K562 (cell line): Measurements from ENCODE around the gene ZNF624. TPM values are rescaled to one million over a fixed set of nuclear protein-coding genes. Genes with fewer than 3 reads are reported as not detected.

ENCODE experiments used
- ATAC-seq: fragments of 200-7000 bp; cut with Tn5 transposase; 3 replicates; pipeline ENCODE4 v1.9.1; 2020; ENCODE audit warnings: moderate library complexity
- BruUV-seq: library from RNA; stranded (reverse); fragments of 400-500 nt; replicated peaks from 2 replicates; lab custom pipeline; 2021; lab: Mats Ljungman, UMichigan
- CTCF ChIA-PET: fragments of 300-600 bp; formaldehyde crosslinking; extraction: SDS; loops from one replicate; lab custom pipeline; 2021; ENCODE audit warnings: low intra/inter-chr PET ratio; lab: Yijun Ruan, JAX
- POLR2A ChIA-PET: fragments of 300-600, 350-650 bp; sonication (Branson Sonifier 250); formaldehyde crosslinking; extraction: SDS; loops from one replicate; lab custom pipeline; 2021; ENCODE audit warnings: antibody characterized with exemption, inconsistent platforms; lab: Yijun Ruan, JAX
- DNase-seq, 4 experiments: peaks; one replicate each; pipeline versions ENCODE4 v3.0.0 to v3.0.0-alpha.2; 2011 to 2018; ENCODE audit warnings: low spot score in 3 of 4, mixed read lengths in 3 of 4; ENCODE audit errors: extremely low read depth in 1 of 4
- FAIRE-seq: peaks from 2 replicates; lab custom pipeline; 2011; peaks lifted over from hg19 to GRCh38; lab: Jason Lieb, UNC
- H2AFZ ChIP-seq: 2 replicates; pipeline ENCODE4 v1.6.0; 2011; ENCODE audit warnings: low read depth, low read length, control low read depth, inconsistent platforms
- H3K27ac ChIP-seq: fragments of 200-600 bp; 3 replicates; pipeline ENCODE4 v1.8.0; 2011; ENCODE audit warnings: low read depth, mild to moderate bottlenecking, control low read depth, inconsistent platforms, low read length, moderate library complexity, mixed read lengths; ENCODE audit errors: extremely low read depth
- H3K27me3 ChIP-seq, 2 experiments: fragments of 300-600 bp in 1 of 2; 2 replicates in 1 of 2; 3 replicates in 1 of 2; pipeline versions ENCODE4 v1.6.0 to v1.8.0; 2011; ENCODE audit warnings: inconsistent platforms in 2 of 2, low read length in 2 of 2, mild to moderate bottlenecking in 1 of 2, mixed read lengths in 1 of 2, moderate library complexity in 1 of 2; ENCODE audit not compliant: control insufficient read depth in 2 of 2, insufficient read depth in 2 of 2
- H3K36me3 ChIP-seq: fragments of 300-600 bp; 3 replicates; pipeline ENCODE4 v1.8.0; 2011; ENCODE audit warnings: mild to moderate bottlenecking, low read length, inconsistent platforms; ENCODE audit not compliant: control insufficient read depth, insufficient read depth
- H3K4me1 ChIP-seq, 2 experiments: fragments of 200-600 bp in 1 of 2; replicated peaks in 1 of 2; 2 replicates in 1 of 2; 3 replicates in 1 of 2; pipeline versions ENCODE4 v1.5.1 to v1.8.0; 2011; ENCODE audit warnings: inconsistent platforms in 2 of 2, low read length in 2 of 2, mild to moderate bottlenecking in 1 of 2, mixed read lengths in 1 of 2, moderate library complexity in 1 of 2; ENCODE audit not compliant: control insufficient read depth in 2 of 2, insufficient read depth in 2 of 2
- H3K4me2 ChIP-seq: 2 replicates; pipeline ENCODE4 v1.6.1; 2011; ENCODE audit warnings: low read length, control low read depth, inconsistent platforms, mixed read lengths; ENCODE audit not compliant: insufficient read depth
- H3K4me3 ChIP-seq: fragments of 200-600 bp; sonication (generic), shearing (Covaris generic); 2 replicates; pipeline ENCODE4 v1.5.1; 2016; ENCODE audit warnings: control low read depth, inconsistent platforms
- H3K79me2 ChIP-seq: fragments of 200-600 bp; 3 replicates; pipeline ENCODE4 v1.8.0; 2011; ENCODE audit warnings: low read length, inconsistent platforms; ENCODE audit not compliant: control insufficient read depth, insufficient read depth
- H3K9ac ChIP-seq, 2 experiments: 2 replicates each; pipeline versions ENCODE4 v1.6.0 to v1.6.1; 2011; ENCODE audit warnings: low read depth in 2 of 2, low read length in 2 of 2, control low read depth in 1 of 2, inconsistent platforms in 1 of 2, mild to moderate bottlenecking in 1 of 2, mixed read lengths in 1 of 2; ENCODE audit not compliant: insufficient read depth in 1 of 2
- H3K9me1 ChIP-seq: one replicate; pipeline ENCODE4 v1.6.0; 2011; ENCODE audit warnings: inconsistent platforms, mild to moderate bottlenecking, low read length, moderate library complexity; ENCODE audit not compliant: control insufficient read depth, insufficient read depth
- H3K9me3 ChIP-seq: replicated peaks from 2 replicates; pipeline ENCODE4 v1.5.1; 2011; ENCODE audit warnings: low read depth, low read length, inconsistent platforms; ENCODE audit not compliant: control insufficient read depth, insufficient read depth
- H4K20me1 ChIP-seq: replicated peaks from 2 replicates; pipeline ENCODE4 v1.6.1; 2011; ENCODE audit warnings: low read length, inconsistent platforms, mixed read lengths; ENCODE audit not compliant: control insufficient read depth, insufficient read depth
- CREM ChIP-seq: IDR thresholded peaks from 2 replicates; pipeline ENCODE4 v1.6.1; 2014; ENCODE audit warnings: antibody characterized with exemption, low read depth
- MED1 ChIP-seq: sonication (generic); formaldehyde crosslinking; IDR thresholded peaks from 2 replicates; pipeline ENCODE4 v1.8.1; 2023; ENCODE audit warnings: missing genetic modification reagents, borderline replicate concordance
- MEIS2 ChIP-seq: fragments of 450-650 bp; IDR thresholded peaks from 2 replicates; pipeline ENCODE4 v1.6.1; 2014; ENCODE audit warnings: mild to moderate bottlenecking; ENCODE audit not compliant: partially characterized antibody
- RBM22 ChIP-seq: fragments of 200-400 bp; formaldehyde crosslinking; IDR thresholded peaks from 2 replicates; pipeline ENCODE4 v1.6.1; 2018; ENCODE audit warnings: low read length, low read depth; ENCODE audit not compliant: poor library complexity, severe bottlenecking
- RHOXF2B ChIP-seq: fragments of 250-450 bp; sonication (Bioruptor Pico); conservative IDR thresholded peaks from 2 replicates; pipeline ENCODE4 v1.5.1; 2021
- ZNF175 ChIP-seq: fragments of 200-800 bp; sonication (Bioruptor generic); IDR thresholded peaks from 2 replicates; pipeline ENCODE4 v1.6.1; 2016; ENCODE audit warnings: low read depth, mild to moderate bottlenecking, missing genetic modification characterization, missing compliant biosample characterization
- WGBS: fragments of 100-300 bp; shearing (Covaris generic); methylation state at CpG from one replicate; pipeline ENCODE4 v1.1.6; 2016; ENCODE audit warnings: low coverage, mixed read lengths; ENCODE audit not compliant: insufficient coverage; ENCODE audit errors: missing lambda C conversion rate; 5-methylcytosine and 5-hydroxymethylcytosine counted together
- in situ Hi-C: fragments of 300-500 bp; cut with MboI; formaldehyde crosslinking; loops from 4 replicates; pipeline ENCODE4 v1.15.0; 2018; ENCODE audit warnings: inconsistent platforms, mixed read lengths
- intact Hi-C: fragments of 100-400 bp; cut with micrococcal nuclease; formaldehyde crosslinking; loops from 2 replicates; pipeline ENCODE4 v1.14.2; 2022
- polyA plus RNA-seq, 8 experiments: library from polyadenylated mRNA; depleted of rRNA in 4 of 8; stranded (reverse) in 5 of 8; unstranded in 3 of 8; fragments of >200 nt; fragmentation: Nextera tagmentation in 2 of 8; fragmentation: Illumina TruSeq in 1 of 8; extraction: Ambion mirVana in 2 of 8; extraction: Trizol in 1 of 8; gene quantifications; 2 replicates each; pipeline versions ENCODE4 v1.2.1 to v1.2.3, GENCODE V29; 2011 to 2014; ENCODE audit warnings: inconsistent platforms in 1 of 8, missing spikeins in 1 of 8
- total RNA-seq, 7 experiments: library from RNA; depleted of rRNA in 6 of 7; stranded (reverse); fragments of >200 nt in 6 of 7; fragmentation: Illumina TruSeq in 2 of 7; extraction: Trizol in 2 of 7; gene quantifications; 2 replicates each; pipeline versions ENCODE4 v1.2.1 to v1.2.3, GENCODE V29; 2011 to 2021; ENCODE audit warnings: low replicate concordance in 1 of 7
- TF ChIP-seq, protein P1 (sequence below): fragments of 450-650 bp; IDR thresholded peaks from 2 replicates; pipeline ENCODE4 v1.6.1; 2016

Gene ZNF624
- total and polyA plus RNA-seq, 9 of the 15 experiments (the other 6 are each of a cell fraction or from before 2014, with no cell fraction given): 0.34 to 2.1 (median 1.1) TPM

DNA sequence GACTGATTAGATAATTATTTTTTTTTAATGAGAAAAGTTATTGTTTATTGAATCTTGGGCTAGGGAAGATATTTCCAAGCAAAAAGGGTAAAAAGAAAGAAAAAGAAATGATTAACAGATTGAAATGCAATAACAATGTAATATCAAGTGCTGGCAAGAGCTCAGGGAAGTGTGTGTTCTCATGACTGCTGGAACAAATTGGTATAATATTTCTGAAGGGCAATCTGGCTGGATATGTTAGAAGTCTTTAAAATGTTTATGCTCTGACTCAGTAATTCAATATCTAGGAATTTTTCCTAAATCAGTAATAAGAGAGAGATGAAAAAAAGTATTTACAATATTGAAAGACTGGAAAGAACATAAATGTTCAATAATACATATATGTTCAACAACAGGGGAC is 7.6 kb upstream of the ZNF624 start:
- POLR2A ChIA-PET: no interaction called here
- in situ Hi-C loops: no loop called here
- no peak for TF ChIP-seq MED1 (CRISPR knock-in tag)
- no peak overlapping the region for H2AFZ ChIP-seq
- no peaks in the 10 kb centered on the region for H3K27me3 ChIP-seq
- BruUV-seq: no TSS peak
- H3K36me3 ChIP-seq: no peaks in the 10 kb centered on the region
- H3K4me1 ChIP-seq: no peaks in the 10 kb centered on the region
- CTCF ChIA-PET: no interaction called here
- H3K27ac ChIP-seq: no peak overlapping the region
- no peaks in the 10 kb centered on the region for H3K9me1 ChIP-seq
- no peaks in the 10 kb centered on the region for H4K20me1 ChIP-seq
- no peak overlapping the region for H3K4me3 ChIP-seq
- no peak overlapping the region for H3K9ac ChIP-seq
- intact Hi-C loops: no loop called here
- no peak for DNase-seq
- no peak for ATAC-seq
- FAIRE-seq: no peak
- H3K79me2 ChIP-seq: no peaks in the 10 kb centered on the region
- no peaks in the 10 kb centered on the region for H3K9me3 ChIP-seq
- H3K4me2 ChIP-seq: no peak overlapping the region

- peak in 1 of 4 experiments; percentile 10 for DNase-seq
- no TSS peak for BruUV-seq
- intact Hi-C loops: no loop called here
Observed at GRCh38 chr17:16652847-16653366, 743 bp downstream of the ZNF624 start.

More at GRCh38 chr17:16652847-16653366, 743 bp downstream of the ZNF624 start:
- Histone ChIP-seq H3K27me3 (no peaks in the 10 kb centered on the region), H3K27ac (peak overlapping the region; percentile 74), H3K4me1 (peaks cover 3 to 5% of the 10 kb centered on the region in 2 experiments; a peak in 2 of 5 replicates), H4K20me1 (no peaks in the 10 kb centered on the region), H3K4me3 (peak overlapping the region; percentile 72), H3K9ac (peak overlapping the region; percentile 80 to 94), H3K9me1 (no peaks in the 10 kb centered on the region), H2AFZ (peak overlapping the region; percentile 73), H3K4me2 (peak overlapping the region; percentile 94), H3K9me3 (no peaks in the 10 kb centered on the region), H3K79me2 (peaks cover 4% of the 10 kb centered on the region; the same call in 1 of the 3 replicates), H3K36me3 (no peaks in the 10 kb centered on the region)
- POLR2A ChIA-PET: interaction anchor here (1.0 kb wide), 1 partner anchor 13 kb away, joined by 3 read pairs; no protein-coding TSS in a partner anchor
- no peak for FAIRE-seq
- TF ChIP-seq MEIS2: peak; percentile 34
- TF ChIP-seq ZNF175: no peak
- TF ChIP-seq, protein P1, sequence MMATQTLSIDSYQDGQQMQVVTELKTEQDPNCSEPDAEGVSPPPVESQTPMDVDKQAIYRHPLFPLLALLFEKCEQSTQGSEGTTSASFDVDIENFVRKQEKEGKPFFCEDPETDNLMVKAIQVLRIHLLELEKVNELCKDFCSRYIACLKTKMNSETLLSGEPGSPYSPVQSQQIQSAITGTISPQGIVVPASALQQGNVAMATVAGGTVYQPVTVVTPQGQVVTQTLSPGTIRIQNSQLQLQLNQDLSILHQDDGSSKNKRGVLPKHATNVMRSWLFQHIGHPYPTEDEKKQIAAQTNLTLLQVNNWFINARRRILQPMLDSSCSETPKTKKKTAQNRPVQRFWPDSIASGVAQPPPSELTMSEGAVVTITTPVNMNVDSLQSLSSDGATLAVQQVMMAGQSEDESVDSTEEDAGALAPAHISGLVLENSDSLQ: 0 out of 2 replicates have a peak, but pooled peaks have one; percentile 23
- TF ChIP-seq CREM: no peak
- no peak for TF ChIP-seq RHOXF2B (CRISPR knock-in tag)
- TF ChIP-seq RBM22: no peak
- in situ Hi-C loops: no loop called here
- ATAC-seq: peak; percentile 19
- 4% methylated on average over 8 of the region's 8 CpGs for WGBS
- CTCF ChIA-PET: no interaction called here
